HG03457 (cell line): Measurements from ENCODE around the gene SLC15A4.

Experiments used
- ATAC-seq: cut with Tn5 transposase; IDR thresholded peaks from one replicate; pipeline ENCODE4 v1.9.1; 2021; ENCODE audit warnings: moderate number of reproducible peaks; ENCODE audit not compliant: unreplicated experiment

The SLC15A4 gene

GRCh38 chr12:128795530-128796361, 28.0 kb downstream of the SLC15A4 start:
- no peak for ATAC-seq

GRCh38 chr12:128794661-128795529, 28.9 kb downstream of the SLC15A4 start:
- ATAC-seq: peak; percentile 40

GRCh38 chr12:128793701-128794100, 30.1 kb downstream of the SLC15A4 start:
- ATAC-seq: no peak

- no peak for ATAC-seq
These were observed 30.9 kb downstream of the SLC15A4 start for GRCh38 chr12:128792881-128793280.

GRCh38 chr12:128792398-128792797, 31.4 kb downstream of the SLC15A4 start:
- ATAC-seq: no peak

GRCh38 chr12:128791395-128792322, 32.1 kb downstream of the SLC15A4 start:
- ATAC-seq: peak; percentile 37

GRCh38 chr12:128790653-128791373, 32.9 kb downstream of the SLC15A4 start:
- no peak for ATAC-seq

- ATAC-seq: no peak
These were observed 33.5 kb downstream of the SLC15A4 start for GRCh38 chr12:128790221-128790620.

GRCh38 chr12:128789356-128789929, 34.3 kb downstream of the SLC15A4 start:
- ATAC-seq: no peak

- no peak for ATAC-seq
These were observed 35.9 kb downstream of the SLC15A4 start for GRCh38 chr12:128787827-128788226.

GRCh38 chr12:128786741-128787391, 36.9 kb downstream of the SLC15A4 start:
- no peak for ATAC-seq

GRCh38 chr12:128784030-128784760, 39.6 kb downstream of the SLC15A4 start:
- no peak for ATAC-seq

- ATAC-seq: no peak
These were observed 40.6 kb downstream of the SLC15A4 start for GRCh38 chr12:128783129-128783574.

- no peak for ATAC-seq
These were observed 43.9 kb downstream of the SLC15A4 start for GRCh38 chr12:128779901-128780300.

GRCh38 chr12:128772249-128772648, 51.5 kb downstream of the SLC15A4 start:
- no peak for ATAC-seq

GRCh38 chr12:128771681-128772080, 52.1 kb downstream of the SLC15A4 start:
- no peak for ATAC-seq

- no peak for ATAC-seq
These were observed 56.2 kb downstream of the SLC15A4 start for GRCh38 chr12:128767518-128767917.

GRCh38 chr12:128766738-128767501, 56.8 kb downstream of the SLC15A4 start:
- ATAC-seq: no peak
